HG02852 (cell line): ENCODE data around the gene PLD1.

Experiments used
- ATAC-seq: cut with Tn5 transposase; IDR thresholded peaks from one replicate; pipeline ENCODE4 v1.9.1; 2021; ENCODE audit warnings: mild to moderate bottlenecking, moderate library complexity; ENCODE audit not compliant: unreplicated experiment

PLD1 gene

DNA sequence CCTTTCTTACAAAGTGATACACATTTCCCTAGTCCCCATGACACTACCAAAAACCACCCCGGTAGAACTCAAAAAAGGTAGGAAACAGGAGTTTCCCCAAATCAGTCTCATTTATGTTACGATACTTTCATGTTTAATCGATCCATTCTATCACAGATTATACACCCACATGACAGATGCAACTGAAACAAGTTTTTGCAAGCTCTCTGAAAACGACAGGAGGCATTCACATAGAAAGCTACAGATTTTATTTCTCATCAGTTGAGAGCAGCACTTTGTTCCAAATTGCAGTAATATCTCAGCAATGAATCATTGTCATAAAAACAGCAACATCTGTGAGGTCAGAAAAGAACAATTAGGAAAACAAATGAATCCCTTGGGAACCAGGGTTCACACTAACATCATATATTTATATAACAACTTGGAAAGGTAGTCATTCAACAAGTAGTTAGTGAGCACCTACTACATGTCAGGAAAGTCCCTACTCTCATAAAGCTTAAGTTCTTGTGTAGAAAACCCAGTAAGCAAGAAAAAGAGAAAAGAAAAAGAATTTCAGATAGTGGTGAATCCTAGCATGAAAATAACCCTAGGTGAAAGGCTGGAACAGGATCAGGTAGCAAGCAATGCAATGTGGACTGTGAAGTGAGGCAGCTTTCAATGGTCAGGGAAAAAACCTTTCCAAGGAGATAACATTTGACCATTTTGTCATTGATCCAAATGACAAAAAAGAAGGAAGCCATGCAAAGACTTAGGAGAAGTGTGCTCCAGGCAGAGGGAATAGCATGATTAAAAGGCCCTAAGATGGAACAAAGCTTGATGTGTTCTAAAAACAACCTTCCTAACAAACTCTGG lies 8.3 kb downstream of the PLD1 start:
- ATAC-seq, result no peak

DNA sequence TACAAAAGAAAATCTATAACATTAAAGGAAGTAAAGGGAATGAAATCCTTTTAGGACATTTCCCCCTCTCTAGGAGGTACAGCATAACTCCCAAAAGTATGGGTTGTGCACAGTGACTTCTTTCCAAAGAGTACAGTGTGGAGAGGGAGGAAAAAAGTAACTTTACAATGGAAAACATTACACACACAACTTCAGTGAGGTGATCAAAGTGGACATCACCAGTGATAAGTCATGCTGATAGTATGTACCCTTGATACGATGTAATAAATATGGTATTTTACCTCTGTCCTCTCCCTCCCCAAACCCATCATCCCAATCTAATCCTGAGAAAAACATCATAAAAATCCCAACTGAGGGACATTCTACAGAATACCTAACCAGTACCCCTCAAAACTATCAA lies 10.8 kb downstream of the PLD1 start:
- ATAC-seq, result no peak

DNA sequence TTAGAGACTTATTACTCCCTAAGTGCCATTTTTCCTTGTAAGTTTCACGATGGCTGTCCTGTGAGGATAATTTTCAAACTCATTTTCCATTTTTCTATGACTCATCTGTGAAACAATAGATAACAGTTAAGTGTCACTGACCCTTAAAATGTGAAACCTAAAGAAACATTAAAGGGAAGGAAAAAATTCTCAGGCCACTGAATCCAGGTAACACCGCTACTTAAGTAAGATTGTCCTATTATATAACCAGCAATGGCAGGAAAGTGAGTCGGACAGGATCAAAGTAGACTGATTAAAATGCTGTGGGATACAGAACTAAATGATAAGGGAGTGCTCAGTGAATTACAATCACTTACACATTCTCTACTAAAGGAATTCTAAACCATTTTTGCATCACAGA lies 12.4 kb downstream of the PLD1 start:
- no peak for ATAC-seq

DNA sequence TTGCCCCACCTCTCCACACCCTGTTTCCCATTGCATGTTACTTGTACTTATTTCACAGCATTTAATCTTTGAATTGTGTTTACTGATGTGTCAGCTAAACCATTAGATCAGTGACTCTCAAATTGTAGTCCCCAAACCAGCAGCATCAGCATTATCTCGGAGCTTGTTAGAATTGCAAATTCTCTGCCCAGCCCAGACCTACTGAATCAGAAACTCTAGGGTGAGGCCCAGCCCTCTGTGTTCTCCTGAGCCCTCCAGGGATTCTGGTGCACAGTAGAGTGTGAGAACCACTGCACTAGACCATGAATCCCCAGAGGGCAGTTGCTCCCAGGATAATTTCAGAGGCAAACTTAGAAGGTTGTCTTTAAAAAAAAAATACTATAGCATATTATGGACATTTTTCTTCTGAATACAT lies 13.0 kb downstream of the PLD1 start:
- no peak for ATAC-seq

DNA sequence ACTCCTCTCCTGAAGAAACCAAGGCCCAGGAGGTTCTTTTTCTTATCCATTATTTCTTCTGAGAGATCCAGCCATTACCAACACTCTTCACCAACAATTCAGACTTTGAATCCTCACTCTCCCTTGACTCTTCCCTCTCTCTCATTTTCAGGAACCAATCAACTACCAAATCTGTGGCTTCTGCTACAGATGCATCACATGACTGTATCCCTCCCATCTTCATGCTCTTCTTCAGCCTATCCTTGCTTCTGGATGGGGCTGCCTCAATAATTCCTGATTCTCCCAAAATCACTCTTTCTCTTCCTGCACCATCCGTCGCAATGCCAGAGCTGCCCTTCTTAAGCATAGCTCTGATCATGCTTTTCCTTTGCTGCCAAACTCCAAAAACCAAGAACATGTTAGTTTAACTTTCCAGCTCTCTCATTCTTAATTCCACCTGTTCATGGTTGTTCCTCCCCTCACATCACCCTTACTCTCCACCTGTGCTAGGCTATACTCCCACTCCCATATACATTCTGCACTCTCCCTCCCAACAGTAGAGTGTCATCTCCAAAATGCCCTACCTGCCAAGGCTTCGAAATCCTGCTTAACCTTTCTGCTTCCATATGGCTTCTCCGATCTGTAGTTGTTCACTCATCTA lies 13.5 kb downstream of the PLD1 start:
- no peak for ATAC-seq

DNA sequence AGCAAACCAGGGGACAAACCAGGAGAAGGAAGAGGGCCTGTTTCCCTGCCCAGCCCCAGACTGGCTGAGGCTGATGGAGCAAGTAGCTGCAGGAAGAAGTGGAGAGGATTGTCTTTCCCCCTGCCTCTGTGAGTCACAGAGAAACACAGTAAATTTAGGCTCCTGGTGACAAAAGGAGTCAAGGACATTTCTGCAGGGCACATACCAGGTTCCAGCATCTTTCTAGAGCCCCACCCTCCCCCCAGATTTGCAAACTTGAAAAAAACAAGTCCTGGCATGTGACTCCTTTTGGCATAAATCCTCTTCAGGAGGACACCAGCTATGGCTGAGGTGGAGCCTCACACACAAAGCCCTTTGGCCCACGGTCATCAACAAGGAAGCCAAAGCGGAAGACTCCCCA lies 17.8 kb downstream of the PLD1 start:
- ATAC-seq, result no peak

DNA sequence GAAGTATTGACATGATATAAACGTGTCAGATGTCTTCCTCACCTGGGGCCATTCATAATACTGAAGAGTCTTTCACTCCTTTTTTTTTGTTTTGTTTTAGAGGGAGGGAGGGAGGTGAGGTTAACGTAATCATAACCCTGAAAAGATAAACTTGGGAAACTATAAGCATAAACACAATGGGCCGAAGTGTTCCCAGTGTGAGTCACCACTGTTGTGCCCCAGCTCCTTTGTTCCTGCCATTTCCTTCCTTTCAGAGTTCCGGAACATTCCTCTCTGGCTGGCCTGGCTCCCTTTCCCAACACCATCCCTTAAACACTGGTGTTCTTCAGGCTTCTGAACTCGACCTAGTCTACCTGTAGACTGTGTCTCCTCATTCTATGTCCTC lies 18.6 kb downstream of the PLD1 start:
- no peak for ATAC-seq

DNA sequence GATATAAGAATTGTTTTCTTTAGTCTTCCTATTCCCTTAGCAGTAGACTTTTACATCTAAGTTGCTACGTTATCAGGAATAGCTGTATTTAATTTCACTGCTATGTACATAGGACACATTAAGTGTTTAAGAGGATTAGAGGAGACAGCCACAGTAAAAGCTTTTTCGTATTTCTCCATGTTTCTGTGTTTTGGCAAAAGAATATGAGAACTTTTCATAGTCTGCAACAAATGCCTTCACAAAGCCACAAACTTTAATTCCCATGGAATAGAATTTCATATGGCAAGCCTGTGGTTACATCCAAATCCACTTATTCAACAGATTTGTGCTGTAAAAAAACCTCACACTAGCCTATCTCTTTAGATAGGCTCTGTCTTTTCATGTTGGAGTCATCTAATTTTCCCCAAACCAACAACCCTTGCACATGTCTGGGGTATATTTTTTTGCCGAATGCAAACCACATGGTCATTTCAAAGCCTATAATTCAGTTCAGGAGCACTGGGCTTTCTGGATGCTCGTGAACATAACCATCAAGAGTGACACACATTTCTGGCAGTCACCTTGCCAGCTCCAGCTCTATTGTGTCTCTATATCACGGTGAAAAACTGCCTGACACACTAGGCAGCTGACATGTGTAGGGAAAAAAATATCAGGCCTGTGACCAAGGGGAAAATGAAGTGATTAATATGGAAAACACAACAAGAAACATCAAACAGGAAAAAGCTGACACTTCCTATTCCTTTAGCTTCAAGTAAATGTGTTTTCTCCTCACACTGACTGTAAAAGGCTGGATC lies 19.2 kb downstream of the PLD1 start:
- ATAC-seq, result no peak

DNA sequence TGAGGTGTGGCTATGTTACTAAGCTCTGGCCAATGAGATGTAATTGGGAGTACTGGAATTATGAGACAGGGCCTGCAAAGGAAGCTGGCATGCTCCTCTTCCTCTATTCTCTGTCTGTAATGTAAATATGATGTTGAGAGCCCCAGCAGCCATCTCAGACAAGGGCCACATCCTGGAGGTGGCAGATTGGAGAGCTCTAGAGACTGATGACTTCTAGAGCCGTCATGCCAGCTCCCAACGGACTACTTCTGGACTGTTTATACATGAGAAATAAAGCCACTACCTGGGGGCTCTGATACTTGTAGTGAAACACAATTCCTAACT lies 19.7 kb downstream of the PLD1 start:
- no peak for ATAC-seq

DNA sequence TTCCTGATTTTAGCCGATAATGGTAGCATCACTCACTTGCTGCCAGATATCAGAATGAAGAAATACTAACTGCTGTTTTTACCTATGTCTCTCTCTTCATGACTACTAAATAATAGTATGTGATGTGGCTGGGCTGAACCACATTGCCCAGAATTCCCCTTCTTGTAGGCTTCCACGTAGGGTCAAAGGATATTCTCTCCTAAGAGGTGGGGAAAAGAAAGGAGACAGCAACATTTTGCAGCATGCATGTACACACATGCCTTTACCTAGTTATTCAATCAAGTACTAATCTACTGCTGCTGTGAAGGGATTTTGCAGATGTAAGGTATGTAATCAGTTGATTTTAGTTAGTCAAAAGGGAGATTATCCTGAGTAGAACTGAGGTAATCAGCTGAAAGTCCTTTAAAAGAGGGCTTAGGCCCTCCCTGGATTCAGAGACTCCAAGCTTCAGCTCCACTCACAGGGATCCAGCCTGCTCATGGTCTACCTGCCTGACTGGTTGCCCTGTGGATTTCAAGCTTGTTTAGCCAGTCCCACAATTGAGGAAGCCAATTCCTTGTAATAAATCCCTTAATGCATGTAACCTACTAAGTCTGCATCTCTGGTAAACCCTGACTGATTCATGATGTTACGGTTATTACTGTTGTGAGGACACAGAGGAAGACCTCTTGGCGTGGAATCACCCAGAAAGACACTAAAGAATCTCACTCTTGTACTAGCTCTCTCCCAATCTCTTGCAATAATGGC lies 20.4 kb downstream of the PLD1 start:
- no peak for ATAC-seq

DNA sequence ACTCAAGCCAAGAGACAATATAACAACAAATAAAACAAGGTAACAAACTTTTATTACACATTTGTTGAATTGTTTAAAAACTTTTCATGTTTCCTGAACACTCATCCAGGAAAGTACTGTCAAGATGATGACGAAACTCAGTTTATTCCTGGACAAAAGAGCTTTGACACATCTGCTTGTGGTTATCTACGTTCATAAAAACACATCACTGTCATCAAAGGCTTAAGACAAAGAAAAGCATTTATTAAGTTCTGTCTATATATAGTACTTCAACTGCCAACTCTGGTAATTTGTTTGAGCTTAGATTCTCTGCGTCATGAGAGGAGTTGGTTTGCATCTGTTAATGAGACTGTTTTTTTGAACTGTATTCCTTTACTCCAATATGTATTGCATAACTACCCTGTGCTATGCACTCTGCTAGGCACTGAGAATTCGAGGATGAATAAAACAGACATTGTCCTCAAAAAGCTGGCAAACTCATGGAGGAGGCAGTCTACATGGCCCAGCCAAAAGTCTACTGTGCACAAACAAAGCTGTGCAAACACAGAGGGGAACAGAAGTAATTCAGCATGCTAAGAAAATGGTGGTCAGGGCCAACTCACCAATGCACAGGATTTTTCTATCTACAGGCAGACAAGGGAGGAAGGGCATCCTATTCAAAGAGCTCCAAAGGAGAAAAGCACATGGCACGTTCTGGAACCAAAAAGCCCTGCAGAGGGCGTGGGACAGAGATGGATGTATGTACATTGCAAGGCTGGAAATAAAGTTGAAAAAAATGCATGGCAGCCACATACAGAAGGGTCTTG lies 21.5 kb downstream of the PLD1 start:
- no peak for ATAC-seq

DNA sequence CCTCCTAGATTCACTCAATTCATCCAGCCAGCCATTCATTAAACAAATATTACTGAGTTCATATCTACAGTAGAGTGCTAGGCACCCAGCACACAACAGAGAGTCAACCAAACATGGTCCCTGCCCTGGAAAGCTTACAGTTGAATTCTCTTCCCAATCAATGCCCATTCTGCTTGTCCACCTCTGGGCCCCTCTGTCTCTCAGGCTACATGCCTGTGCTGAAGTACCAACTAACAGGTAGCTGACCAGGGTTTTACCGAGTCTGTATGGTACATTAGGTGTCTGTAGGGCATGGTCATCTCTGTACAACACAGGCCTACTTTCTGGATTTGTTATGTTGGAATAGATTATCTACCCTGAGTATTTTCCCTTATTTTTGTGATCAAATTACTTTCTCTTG lies 23.3 kb downstream of the PLD1 start:
- no peak for ATAC-seq

DNA sequence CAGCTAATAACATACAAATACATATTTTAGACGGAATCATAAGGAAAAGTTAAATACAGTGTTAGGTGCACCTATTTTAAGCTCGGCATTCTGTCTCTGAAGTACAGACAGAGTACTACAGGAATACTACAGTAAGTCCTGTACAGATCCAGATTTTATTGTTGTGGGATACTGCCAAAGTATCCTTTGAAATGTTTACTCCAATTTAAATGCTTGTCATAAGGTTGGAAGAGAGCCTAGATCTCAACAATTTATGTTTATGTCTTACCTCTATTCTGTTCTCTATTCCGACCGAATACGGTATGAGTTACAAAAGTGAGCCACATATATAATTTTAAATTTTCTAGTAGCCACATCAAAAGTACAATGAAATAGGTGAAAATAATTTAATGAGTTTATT lies 25.3 kb downstream of the PLD1 start:
- no peak for ATAC-seq

DNA sequence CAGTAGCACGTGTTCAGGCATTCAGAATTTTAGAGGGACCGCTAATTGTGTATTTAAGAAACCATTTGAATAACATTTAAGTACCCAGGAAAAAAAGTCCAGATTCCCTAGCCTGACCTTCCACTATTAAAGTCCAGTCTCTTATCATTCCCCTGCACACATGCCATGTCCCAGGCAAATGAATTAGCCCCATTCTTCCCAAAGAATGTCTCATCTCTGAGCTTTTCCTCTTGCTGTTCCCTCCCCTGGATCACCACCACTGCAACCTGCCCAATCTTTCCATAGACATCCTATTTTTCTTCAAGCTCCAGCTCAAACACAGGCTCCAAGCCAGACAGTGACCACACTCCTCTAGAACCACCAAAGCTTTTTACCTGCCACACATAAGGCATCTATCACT lies 25.9 kb downstream of the PLD1 start:
- ATAC-seq, result no peak

DNA sequence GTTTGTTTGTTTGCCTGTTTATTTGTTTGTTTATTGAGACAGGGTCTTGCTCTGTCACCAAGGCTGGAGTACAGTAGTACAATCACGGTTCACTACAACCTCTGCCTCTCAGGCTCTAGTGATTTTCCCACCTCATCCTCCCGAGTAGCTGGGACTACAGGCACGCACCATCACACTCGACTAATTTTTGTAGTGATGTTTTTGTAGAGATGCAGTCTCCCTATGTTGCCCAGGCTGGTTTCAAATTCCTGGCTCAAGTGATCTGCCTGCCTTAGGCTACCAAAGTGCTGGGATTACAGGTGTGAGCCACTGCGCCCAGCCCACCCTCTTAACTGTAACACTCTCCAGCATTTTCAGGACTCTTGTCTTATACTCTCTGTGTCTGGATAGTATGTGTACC lies 26.7 kb downstream of the PLD1 start:
- ATAC-seq, result no peak

DNA sequence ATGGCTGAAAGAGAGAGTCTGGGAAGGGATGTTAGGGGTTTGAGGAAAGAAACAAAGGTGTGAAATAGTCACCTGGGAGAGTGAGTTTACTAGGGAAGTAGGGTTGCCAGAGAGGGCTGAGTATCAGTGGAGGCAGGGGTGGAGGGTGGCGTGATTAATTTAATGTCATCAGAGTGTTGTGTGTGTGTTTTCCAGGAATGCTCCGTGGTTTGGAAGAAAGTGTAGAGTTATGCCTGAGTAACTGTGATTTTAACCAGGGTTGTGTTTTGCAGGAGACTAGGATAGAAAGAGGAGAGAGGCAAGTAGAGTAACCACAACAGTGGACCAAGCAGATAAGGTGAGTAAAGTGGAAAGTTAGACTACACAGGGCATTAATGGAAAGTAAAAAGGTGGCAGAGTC lies 27.2 kb downstream of the PLD1 start:
- ATAC-seq, result no peak

DNA sequence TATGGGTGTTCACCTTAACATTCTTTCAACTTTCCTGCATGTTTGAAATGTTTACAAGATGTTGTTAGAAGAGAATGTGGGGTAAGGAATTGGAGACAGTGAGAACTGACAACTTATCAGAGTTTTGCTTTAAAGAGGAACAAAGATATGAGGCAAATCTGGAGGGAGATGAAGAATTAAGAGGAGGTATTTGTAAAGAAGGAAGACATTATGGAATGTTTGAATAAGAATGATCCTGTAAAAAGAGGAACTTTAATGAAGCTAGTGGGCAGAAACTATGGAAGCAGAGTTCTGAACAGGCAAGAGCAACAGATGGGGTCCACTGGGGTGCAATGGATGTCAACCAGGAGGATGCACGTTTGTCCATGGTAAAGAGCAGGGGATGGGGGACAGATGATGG lies 27.7 kb downstream of the PLD1 start:
- no peak for ATAC-seq

DNA sequence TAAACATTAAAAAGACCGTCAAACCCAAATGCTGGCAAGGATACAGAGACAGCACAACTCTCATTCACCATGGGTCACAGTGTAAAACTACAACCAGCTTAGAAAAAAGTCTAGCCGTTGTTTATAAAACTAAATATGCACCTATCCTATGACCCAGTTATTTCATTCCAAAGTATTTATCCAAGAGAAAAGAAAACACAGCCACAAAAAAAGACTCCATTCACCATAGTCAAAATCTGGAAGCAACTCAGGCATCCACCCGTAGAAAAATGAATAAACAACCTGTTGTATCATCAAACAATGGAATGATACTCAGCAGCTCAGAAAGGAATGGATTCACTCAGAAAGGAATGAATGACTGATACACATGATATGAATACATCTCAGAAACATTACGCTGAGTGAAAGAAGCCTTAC lies 28.6 kb downstream of the PLD1 start:
- no peak for ATAC-seq

DNA sequence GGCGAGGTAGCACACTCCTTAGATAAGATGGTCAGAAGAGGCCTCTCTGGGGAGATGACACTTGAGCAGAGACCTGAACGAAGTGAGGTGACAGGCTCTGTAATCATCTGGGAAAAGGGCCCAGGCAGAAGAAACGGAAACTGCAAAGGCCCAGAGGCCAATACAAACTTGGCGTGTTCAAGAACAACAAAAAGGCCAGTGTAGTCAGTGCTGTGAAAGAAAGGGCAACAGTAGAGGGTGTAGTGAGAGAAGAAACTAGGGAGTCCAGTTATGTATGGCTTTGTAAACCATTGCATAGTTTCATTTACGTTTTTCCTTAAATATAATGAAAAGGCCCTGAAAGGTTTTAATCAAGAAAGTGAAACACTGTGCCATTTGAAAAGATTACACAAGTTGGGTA lies 31.8 kb downstream of the PLD1 start:
- no peak for ATAC-seq

DNA sequence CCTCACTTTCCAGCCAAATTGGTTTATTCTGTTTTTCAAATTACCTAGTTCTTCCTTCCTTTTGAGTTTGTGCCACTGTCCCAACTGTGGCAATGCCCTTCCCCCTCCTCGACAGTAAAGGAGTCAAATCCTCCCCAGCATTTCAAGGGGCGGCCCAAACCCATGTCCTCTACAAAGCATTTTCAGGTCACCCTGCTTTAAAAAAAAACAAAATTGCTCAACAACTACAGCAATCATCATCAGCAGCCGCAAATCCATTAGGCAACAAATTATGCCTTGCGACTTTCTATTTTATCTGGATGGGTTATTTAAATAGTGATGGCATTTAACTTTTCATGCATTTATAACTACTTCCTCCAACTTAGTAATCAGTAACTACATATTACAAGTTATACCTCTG lies 32.7 kb downstream of the PLD1 start:
- ATAC-seq, result no peak
